GM18505 (cell line): ENCODE measurements around the gene SLC7A8.

Source experiments
- ATAC-seq: cut with Tn5 transposase; IDR thresholded peaks from one replicate; pipeline ENCODE4 v1.9.1; 2021; ENCODE audit not compliant: unreplicated experiment
- POLR2A ChIP-seq: IDR thresholded peaks from 4 replicates; pipeline ENCODE4 v1.6.1; 2011; ENCODE audit warnings: borderline replicate concordance; ENCODE audit not compliant: insufficient read depth, insufficient read length; ENCODE audit errors: extremely low read depth

Gene SLC7A8

GRCh38 chr14:23173031-23173430 lies 10.4 kb downstream of the SLC7A8 start:
- TF ChIP-seq POLR2A: no peak
- ATAC-seq: no peak

DNA sequence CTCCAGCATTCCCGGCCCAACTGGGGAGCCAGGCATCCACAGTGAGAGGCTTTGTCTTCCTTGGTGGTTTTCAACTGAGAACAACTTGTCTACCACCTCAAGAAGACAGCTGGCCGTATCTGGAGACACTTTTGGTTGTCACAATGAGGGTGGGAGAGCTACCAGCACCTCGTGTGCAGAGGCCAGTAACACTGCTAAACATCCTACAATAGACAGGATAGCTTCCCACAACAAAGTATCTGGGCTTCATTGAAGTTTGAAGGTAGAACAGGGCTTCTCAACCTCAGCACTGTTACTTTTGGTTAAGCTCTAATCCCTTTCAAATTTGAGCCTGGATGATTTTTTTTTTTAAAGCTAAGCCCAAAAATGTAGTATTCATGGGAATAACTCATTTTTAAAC lies 10.9 kb downstream of the SLC7A8 start:
- ATAC-seq: no peak
- no peak for TF ChIP-seq POLR2A

GRCh38 chr14:23172096-23172495 lies 11.4 kb downstream of the SLC7A8 start:
- no peak for TF ChIP-seq POLR2A
- ATAC-seq: no peak

DNA sequence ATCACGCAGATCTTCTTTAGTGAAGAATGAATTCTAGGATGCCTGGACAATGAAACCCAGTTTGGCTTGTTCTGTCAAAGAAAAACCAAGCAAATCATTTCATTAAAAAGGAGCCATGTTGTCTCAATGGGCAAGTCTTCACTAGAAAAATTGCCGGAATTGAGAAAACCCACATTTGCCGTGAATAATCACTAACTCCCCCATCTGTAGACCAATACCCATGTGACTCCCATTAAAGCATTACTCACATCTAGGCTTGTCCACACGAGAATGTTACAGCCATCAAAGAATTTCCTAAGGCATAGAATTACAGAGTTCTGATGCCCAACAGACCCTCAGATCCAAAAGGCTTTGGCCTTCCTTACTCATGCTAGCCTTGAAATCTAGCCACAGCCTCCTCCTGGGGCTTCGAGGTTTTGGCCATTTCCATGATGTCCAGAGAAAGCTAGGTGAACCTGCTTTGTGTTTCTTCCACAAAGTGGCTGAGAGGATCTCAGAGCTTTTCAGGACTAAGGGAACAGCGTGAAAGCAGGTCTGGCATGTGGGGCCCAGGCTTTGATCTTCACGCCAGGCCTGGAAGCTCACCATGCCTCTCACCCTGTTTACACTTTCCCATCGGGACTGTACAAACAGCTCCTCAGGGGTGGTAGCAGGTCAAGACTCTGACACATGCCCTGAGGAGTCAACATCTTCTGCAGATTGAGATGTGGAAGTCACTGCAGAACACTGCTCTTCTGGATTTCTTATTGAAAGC lies 12.1 kb downstream of the SLC7A8 start:
- ATAC-seq: no peak
- no peak for TF ChIP-seq POLR2A

- no peak for TF ChIP-seq POLR2A
- no peak for ATAC-seq
These were observed 13.8 kb downstream of the SLC7A8 start for GRCh38 chr14:23169622-23170021.

- no peak for ATAC-seq
- TF ChIP-seq POLR2A: no peak
These were observed 15.2 kb downstream of the SLC7A8 start for GRCh38 chr14:23168246-23168645.

DNA sequence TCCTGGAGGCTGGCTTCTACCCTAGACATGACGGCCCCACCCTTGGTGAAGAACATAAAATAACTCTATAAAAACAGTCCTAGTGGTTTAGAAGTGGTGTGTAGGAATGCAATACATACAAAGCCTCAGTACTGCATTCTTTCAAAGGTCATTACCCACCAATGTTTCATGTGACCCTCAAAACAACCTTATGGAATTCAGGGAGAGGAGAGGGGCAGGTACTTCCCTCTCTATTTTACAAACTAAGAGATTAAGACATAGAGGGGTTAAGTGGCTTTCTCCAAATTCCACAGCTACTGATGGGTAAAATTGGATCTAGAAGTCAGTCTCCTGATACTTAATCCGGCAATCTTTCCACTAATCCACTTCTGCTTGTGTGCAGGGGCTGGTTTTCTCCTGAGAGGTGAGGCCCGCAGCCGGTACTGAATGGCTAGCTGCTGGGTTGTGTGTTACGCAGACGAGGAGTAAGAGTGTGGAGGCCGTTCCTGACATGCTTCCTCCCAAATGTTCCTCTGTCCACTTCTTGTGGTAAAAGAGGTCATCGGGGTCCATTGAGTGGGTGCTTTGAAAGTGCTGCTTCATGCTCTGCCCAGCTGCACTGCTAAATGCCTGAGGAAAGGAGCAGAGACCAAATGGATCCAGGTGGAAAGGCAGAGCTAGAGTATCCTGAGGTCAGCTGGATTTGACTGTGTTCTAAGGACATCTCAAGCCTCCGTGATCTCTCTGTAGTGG lies 16.2 kb downstream of the SLC7A8 start:
- TF ChIP-seq POLR2A: no peak
- ATAC-seq: no peak

DNA sequence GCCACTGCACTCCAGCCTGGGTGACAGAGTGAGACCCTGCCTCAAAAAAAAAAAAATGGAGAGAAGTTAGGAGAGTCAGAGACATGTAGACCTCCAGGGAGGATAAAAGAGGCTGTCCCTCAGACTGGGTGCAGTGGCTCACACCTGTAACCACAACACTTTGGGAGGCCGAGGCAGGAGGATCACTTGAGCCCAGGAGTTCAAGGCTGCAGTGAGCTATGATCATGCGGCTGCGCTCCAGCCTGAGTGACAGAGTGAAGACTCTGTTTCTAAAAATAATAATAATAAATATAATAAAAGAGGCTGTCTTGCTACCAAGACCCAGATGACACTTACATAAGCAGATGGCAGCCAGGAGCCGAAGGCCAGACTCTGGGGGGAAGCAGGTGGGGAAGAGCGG lies 18.5 kb downstream of the SLC7A8 start:
- no peak for TF ChIP-seq POLR2A
- no peak for ATAC-seq

GRCh38 chr14:23164250-23164649 lies 19.2 kb downstream of the SLC7A8 start:
- TF ChIP-seq POLR2A: no peak
- no peak for ATAC-seq

- TF ChIP-seq POLR2A: no peak
- no peak for ATAC-seq
These were observed 19.6 kb downstream of the SLC7A8 start for GRCh38 chr14:23163830-23164229.

DNA sequence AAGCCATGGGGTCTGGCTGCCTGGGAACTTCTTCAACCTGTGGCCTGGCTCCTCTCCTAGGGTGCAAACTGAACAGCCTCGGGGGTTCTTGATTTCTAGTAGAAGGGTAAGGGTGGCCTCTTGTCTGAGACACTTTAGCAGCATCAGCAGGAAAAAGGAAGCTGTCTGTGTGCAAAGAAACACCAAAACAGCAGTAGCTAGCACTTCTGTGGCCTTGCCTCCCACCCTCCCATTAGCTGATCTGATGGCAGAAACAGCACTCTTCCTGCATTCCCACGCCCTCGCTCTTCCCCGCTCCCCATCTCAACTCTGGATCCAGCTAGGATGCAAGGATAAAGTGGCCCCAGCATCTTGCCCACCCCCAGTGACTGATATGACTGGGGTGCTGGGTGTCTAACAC lies 20.7 kb downstream of the SLC7A8 start:
- no peak for ATAC-seq
- no peak for TF ChIP-seq POLR2A

- TF ChIP-seq POLR2A: no peak
- no peak for ATAC-seq
These were observed 21.5 kb downstream of the SLC7A8 start for GRCh38 chr14:23162005-23162404.

DNA sequence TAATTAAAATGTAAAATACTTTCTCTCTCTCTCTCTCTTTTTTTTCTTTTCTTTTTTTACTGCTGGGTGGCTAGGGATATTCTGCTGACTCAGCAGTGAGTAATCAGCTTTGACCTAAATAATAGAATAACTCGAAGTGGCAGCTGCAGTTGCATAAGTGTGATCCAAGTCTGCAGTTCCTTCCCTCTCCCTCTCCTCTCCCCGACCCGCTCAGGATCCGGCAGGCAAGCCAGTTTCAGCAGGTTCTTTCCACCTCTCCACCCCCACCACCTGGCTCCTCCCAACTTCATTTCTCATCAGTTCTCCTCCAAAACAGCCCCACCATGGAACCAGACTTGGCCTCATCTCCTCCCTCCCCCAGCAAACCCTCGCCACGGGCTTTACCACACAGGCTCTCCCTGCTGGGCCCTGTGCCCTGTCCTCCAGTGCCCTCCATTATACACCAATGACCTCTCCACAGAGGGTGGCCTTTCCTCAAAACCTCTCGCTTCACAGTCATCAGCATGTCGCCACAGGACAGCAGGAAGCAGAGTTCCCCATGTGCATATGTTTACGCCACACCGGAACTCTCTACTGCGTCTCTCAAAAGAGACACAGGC lies 22.4 kb downstream of the SLC7A8 start:
- no peak for ATAC-seq
- no peak for TF ChIP-seq POLR2A

DNA sequence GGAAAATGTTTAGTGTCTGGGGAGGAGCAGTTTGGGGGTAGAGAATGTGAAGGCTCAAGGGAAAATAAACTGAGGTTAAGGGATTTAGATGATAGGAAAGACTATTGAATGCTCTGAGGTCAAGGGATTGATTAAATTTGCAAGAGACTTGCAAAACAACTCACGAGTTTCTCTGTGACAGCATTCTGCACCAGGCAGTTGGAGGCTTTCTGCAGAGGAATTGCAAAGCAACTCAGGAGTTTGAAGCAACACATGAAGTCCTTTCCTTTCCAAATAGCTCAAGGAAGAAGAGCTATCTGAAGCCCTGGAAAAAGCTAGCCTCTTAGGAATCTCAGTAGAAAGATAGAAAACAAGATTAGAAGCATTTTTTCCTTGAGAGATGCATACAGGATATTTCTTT lies 23.9 kb downstream of the SLC7A8 start:
- no peak for TF ChIP-seq POLR2A
- ATAC-seq: no peak
